ENCODE results near the gene VIM.

DNA sequence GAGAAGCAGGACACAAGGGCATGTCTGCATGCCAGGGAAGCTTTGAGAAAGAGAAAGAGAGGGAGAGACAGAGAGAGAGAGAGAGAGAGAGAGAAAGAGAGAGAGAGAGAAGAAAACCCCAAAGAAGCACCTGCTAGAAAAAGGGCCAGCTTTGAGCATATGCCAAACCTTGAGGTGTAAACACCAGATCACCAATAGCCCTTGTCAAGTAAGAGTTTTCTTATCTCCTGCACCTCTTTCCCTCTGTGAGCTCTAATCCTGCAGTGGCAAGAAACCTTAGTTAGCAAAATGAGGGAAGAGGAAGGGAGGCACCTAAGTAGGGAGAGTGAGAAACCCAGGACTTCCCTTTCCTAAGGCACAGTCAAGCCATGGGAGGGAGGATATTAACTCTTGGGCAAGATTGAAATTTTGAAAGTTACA is 15.2 kb upstream of the VIM start:
- TF ChIP-seq, protein P1, sequence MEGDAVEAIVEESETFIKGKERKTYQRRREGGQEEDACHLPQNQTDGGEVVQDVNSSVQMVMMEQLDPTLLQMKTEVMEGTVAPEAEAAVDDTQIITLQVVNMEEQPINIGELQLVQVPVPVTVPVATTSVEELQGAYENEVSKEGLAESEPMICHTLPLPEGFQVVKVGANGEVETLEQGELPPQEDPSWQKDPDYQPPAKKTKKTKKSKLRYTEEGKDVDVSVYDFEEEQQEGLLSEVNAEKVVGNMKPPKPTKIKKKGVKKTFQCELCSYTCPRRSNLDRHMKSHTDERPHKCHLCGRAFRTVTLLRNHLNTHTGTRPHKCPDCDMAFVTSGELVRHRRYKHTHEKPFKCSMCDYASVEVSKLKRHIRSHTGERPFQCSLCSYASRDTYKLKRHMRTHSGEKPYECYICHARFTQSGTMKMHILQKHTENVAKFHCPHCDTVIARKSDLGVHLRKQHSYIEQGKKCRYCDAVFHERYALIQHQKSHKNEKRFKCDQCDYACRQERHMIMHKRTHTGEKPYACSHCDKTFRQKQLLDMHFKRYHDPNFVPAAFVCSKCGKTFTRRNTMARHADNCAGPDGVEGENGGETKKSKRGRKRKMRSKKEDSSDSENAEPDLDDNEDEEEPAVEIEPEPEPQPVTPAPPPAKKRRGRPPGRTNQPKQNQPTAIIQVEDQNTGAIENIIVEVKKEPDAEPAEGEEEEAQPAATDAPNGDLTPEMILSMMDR (conservative IDR thresholded peaks at IDR 0.05; ENCODE audit: low read depth in 2 of 2), result no peak
- TF ChIP-seq EZH2phosphoT487 (IDR thresholded peaks at IDR 0.05; ENCODE audit: unreplicated experiment) (no peak), JUNB (IDR thresholded peaks at IDR 0.05; ENCODE audit: unreplicated experiment) (no peak), CREB1 (CRISPR knock-in tag; IDR thresholded peaks at IDR 0.05; ENCODE audit: low read depth) (no peak), EZH2 (IDR thresholded peaks at IDR 0.05; ENCODE audit: low read depth, unreplicated experiment) (no peak), POLR2AphosphoS5 (IDR thresholded peaks at IDR 0.05; ENCODE audit: low read depth) (no peak)
- TF ChIP-seq, protein P2, sequence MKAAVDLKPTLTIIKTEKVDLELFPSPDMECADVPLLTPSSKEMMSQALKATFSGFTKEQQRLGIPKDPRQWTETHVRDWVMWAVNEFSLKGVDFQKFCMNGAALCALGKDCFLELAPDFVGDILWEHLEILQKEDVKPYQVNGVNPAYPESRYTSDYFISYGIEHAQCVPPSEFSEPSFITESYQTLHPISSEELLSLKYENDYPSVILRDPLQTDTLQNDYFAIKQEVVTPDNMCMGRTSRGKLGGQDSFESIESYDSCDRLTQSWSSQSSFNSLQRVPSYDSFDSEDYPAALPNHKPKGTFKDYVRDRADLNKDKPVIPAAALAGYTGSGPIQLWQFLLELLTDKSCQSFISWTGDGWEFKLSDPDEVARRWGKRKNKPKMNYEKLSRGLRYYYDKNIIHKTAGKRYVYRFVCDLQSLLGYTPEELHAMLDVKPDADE (IDR thresholded peaks at IDR 0.05), result no peak
